HepG2 (cell line): Measurements from ENCODE around the gene GYS2. TPM values are rescaled to one million over a fixed set of nuclear protein-coding genes. Genes with fewer than 3 reads are reported as not detected.
A peak's percentile ranks its signal among the peaks of the same experiment; 100 is the strongest.

Source experiments
- BHLHE40 ChIP-seq: IDR thresholded peaks from 2 replicates; pipeline ENCODE4 v1.6.1; 2011; ENCODE audit warnings: low read length, improper control_type of control experiment
- CENPT ChIP-seq: sonication (generic); formaldehyde crosslinking; IDR thresholded peaks from 2 replicates; pipeline ENCODE4 v1.8.0; 2022; ENCODE audit warnings: low read depth, mild to moderate bottlenecking, moderate library complexity, missing genetic modification reagents
- MIER3 ChIP-seq: IDR thresholded peaks from 2 replicates; pipeline ENCODE4 v1.6.1; 2016; ENCODE audit warnings: missing compliant biosample characterization, borderline replicate concordance
- PCBP2 ChIP-seq: fragments of 200-400 bp; formaldehyde crosslinking; optimal IDR thresholded peaks from 2 replicates; pipeline ENCODE3; 2018; ENCODE audit warnings: low read length, low read depth; ENCODE audit not compliant: poor library complexity, severe bottlenecking
- PHF8 ChIP-seq: sonication (generic); formaldehyde crosslinking; IDR thresholded peaks from 2 replicates; pipeline ENCODE4 v1.5.0; 2020; ENCODE audit warnings: missing genetic modification reagents
- SKI ChIP-seq: fragments of 450-650 bp; IDR thresholded peaks from one replicate; pipeline ENCODE4 v1.6.1; 2018; ENCODE audit warnings: mild to moderate bottlenecking; ENCODE audit not compliant: partially characterized antibody
- ZNF777 ChIP-seq: sonication (generic); formaldehyde crosslinking; IDR thresholded peaks from 2 replicates; pipeline ENCODE4 v1.4.0; 2020; ENCODE audit warnings: missing genetic modification reagents
- ZNF83 ChIP-seq: sonication (generic); formaldehyde crosslinking; IDR thresholded peaks from 2 replicates; pipeline ENCODE4 v1.4.0; 2020; ENCODE audit warnings: missing genetic modification reagents, mild to moderate bottlenecking, borderline replicate concordance
- polyA plus RNA-seq, 8 experiments: library from polyadenylated mRNA; depleted of rRNA in 3 of 8; stranded (reverse) in 7 of 8; unstranded in 1 of 8; fragments of >200 nt; fragmentation: Illumina TruSeq in 4 of 8; extraction: Trizol in 4 of 8; gene quantifications; 2 replicates each; pipeline versions ENCODE4 v1.2.1 to v1.2.3, GENCODE V29; 2011 to 2016; ENCODE audit warnings: low read depth in 4 of 8, missing spikeins in 1 of 8, mixed read lengths in 1 of 8; ENCODE audit not compliant: insufficient read depth in 1 of 8
- total RNA-seq, 5 experiments: library from RNA; depleted of rRNA; stranded (reverse); fragments of >200 nt; fragmentation: Illumina TruSeq; extraction: Trizol; gene quantifications; 2 replicates each; pipeline ENCODE4 v1.2.3, GENCODE V29; 2016; ENCODE audit warnings: low read depth in 1 of 5
- TF ChIP-seq, protein P1 (sequence below): sonication (generic); IDR thresholded peaks from 2 replicates; pipeline ENCODE4 v1.6.1; 2016; ENCODE audit warnings: low read depth, borderline replicate concordance
- TF ChIP-seq, protein P2 (sequence below): sonication (generic); formaldehyde crosslinking; IDR thresholded peaks from 2 replicates; pipeline ENCODE4 v1.8.0; 2022; ENCODE audit warnings: mild to moderate bottlenecking, missing genetic modification reagents; ENCODE audit not compliant: insufficient replicate concordance

Gene GYS2
- total and polyA plus RNA-seq, 2 of the 13 experiments (the other 11 are each of a cell fraction or from before 2014, with no cell fraction given) = not detected

DNA sequence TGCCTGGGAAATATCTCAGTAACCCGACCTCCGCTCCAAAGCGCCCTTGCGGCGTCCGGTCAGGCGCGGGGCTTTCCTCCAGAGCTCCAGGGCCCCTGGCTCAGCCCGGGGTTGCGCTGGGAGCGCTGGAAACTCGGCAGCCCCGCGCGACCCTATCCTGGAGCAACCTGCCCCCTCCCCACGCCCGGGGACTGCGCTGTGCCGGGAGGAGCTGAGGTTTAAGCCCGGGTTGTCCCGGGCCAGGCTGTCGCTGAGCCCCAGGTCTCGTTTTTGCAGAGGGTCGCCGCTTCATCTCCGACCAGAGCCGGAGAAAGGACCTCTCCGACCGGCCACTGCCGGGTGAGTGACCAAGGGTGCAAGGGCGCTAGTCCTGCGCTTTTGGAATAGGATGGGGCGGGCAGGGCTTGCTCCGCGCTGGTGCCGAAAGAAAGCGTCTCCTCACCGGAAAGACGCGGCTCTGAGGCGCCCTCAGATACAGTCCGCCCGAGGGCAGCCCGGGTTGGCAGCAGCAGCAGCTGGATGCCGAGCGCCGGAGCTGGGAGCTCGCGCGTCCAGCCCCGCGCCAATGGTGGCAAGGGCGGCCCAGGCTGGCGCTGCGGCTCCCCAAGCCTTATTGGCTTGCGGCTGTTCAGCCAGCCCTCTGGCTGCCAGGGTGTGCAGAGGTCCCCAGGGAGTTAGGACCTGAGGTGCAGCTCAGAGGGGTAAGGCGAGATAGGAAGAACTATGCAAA is 77.0 kb downstream of the GYS2 start (continued):
- TF ChIP-seq, protein P1, sequence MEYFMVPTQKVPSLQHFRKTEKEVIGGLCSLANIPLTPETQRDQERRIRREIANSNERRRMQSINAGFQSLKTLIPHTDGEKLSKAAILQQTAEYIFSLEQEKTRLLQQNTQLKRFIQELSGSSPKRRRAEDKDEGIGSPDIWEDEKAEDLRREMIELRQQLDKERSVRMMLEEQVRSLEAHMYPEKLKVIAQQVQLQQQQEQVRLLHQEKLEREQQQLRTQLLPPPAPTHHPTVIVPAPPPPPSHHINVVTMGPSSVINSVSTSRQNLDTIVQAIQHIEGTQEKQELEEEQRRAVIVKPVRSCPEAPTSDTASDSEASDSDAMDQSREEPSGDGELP = no peak
- no peak for TF ChIP-seq ZNF83 (CRISPR knock-in tag)
- TF ChIP-seq PCBP2 = no peak
- no peak for TF ChIP-seq CENPT (CRISPR knock-in tag)
- TF ChIP-seq, protein P2, sequence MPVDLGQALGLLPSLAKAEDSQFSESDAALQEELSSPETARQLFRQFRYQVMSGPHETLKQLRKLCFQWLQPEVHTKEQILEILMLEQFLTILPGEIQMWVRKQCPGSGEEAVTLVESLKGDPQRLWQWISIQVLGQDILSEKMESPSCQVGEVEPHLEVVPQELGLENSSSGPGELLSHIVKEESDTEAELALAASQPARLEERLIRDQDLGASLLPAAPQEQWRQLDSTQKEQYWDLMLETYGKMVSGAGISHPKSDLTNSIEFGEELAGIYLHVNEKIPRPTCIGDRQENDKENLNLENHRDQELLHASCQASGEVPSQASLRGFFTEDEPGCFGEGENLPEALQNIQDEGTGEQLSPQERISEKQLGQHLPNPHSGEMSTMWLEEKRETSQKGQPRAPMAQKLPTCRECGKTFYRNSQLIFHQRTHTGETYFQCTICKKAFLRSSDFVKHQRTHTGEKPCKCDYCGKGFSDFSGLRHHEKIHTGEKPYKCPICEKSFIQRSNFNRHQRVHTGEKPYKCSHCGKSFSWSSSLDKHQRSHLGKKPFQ (CRISPR knock-in tag) = no peak
- TF ChIP-seq BHLHE40 = no peak
- no peak for TF ChIP-seq MIER3 (CRISPR knock-in tag)
- no peak for TF ChIP-seq SKI
- TF ChIP-seq PHF8 (CRISPR knock-in tag) = 0 out of 2 replicates have a peak, but pooled peaks have one; percentile 21
- TF ChIP-seq ZNF777 (CRISPR knock-in tag) = 0 out of 2 replicates have a peak, but pooled peaks have one; percentile 26
